Mesodermal cell (in vitro differentiated cells): ENCODE results near the gene TMEM161B.
A peak's percentile ranks its signal among the peaks of the same experiment; 100 is the strongest.
"Not testable (repeated sequence)": the region's sequence is repeated elsewhere in the genome, so short reads cannot be mapped to it uniquely, and the experiment has no call there.

ENCODE experiments used
- H3K27ac ChIP-seq: 2 replicates; pipeline ENCODE4 v1.7.0; 2013; ENCODE audit warnings: mild to moderate bottlenecking, low read depth, low read length, moderate library complexity; ENCODE audit not compliant: severe bottlenecking
- H3K36me3 ChIP-seq: 2 replicates; pipeline ENCODE4 v1.7.1; 2013; ENCODE audit warnings: mild to moderate bottlenecking, low read length, moderate library complexity; ENCODE audit not compliant: control insufficient read depth, insufficient read depth
- H3K4me1 ChIP-seq: one replicate; pipeline ENCODE4 v1.7.1; 2013; ENCODE audit warnings: mild to moderate bottlenecking, low read length; ENCODE audit not compliant: insufficient read depth, control insufficient read depth, poor library complexity, severe bottlenecking
- H3K4me3 ChIP-seq: 2 replicates; pipeline ENCODE4 v1.7.0; 2013; ENCODE audit warnings: low read length, control low read depth, mild to moderate bottlenecking; ENCODE audit not compliant: insufficient read depth, poor library complexity, severe bottlenecking; ENCODE audit errors: extremely low read depth
- H3K9me3 ChIP-seq: 2 replicates; pipeline ENCODE4 v1.7.1; 2013; ENCODE audit warnings: mild to moderate bottlenecking, low read length, moderate library complexity; ENCODE audit not compliant: control insufficient read depth
- WGBS, 2 experiments: methylation state at CpG; one replicate each; pipeline ENCODE4 v1.1.5; 2013; ENCODE audit warnings: missing lambda C conversion rate in 2 of 2; ENCODE audit not compliant: insufficient coverage in 2 of 2; 5-methylcytosine and 5-hydroxymethylcytosine counted together

TMEM161B gene

DNA sequence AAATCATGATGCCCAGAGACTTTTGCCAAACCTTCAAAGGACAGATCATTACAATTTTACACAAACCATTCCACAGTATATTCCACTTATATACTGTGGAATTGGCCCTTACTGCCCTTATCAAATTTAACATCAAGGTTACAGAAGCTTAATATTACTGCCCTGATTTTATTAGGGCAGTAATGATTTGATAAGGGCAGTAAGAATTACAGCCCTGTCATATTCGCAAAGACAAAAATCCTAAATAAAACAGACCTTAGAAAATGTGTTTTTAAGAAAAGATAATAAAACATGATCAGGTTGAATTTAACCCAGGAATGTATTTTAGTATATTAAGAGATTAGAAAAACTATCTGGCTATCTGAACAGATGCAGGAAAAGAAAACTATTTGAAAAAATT lies 7.7 kb upstream of the TMEM161B start:
- WGBS, 2 experiments = no CpG with 5 or more reads among the region's 1 CpG
- H3K27ac ChIP-seq = no peak overlapping the region
- no peak overlapping the region for H3K4me3 ChIP-seq
- peaks cover 19% of the 10 kb centered on the region for H3K36me3 ChIP-seq
- H3K4me1 ChIP-seq = no peaks in the 10 kb centered on the region
- no peaks in the 10 kb centered on the region for H3K9me3 ChIP-seq

DNA sequence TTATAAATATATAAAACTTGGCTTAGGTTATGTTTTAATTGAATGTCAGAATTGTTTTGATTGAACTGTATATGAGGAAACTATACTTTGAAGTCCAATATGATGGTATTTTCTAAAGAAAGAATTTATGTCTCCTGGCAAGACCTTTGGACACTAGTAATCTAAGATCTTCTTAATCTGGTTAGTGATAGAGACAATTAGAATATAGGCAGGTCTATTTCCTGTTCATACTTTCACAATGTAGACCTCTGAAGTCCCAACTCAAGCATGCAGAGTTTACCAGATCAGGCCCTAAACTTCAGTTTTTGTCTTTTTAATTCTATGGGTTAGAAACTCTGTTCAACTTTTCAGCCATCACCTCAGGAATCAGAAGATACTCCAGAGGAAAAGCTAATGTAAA lies 6.9 kb upstream of the TMEM161B start:
- Histone ChIP-seq H3K36me3 (peaks cover 25% of the 10 kb centered on the region), H3K27ac (no peak overlapping the region), H3K9me3 (no peaks in the 10 kb centered on the region), H3K4me3 (no peak overlapping the region), H3K4me1 (no peaks in the 10 kb centered on the region)

DNA sequence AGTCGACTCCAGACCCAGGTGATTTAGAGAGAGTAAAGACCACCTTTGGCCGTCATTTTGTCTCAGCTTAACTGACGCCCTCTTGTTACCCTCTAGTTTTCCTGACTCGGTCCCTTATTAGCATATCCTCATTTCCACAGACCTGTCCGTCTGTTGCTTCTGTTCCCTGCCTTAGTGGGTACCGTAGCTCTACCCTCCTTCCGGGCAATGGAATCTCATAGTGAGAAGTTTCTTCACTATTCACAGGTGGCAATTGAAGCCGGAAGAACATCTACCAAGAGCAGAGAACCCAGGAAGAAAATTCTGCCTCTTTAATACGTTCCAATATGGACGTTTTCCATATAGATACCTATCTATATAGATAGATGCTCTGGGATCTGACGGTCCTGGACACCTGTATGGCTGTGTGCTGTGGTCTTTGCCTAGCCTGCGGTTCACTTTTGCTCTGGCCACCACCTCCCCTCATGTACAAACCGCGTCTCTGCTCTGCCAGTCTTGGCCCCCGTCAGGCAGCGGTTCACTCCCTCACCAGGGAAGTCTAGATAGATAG lies 652 bp upstream of the TMEM161B start:
- Histone ChIP-seq H3K36me3 (peaks cover 27% of the 10 kb centered on the region), H3K4me1 (no peaks in the 10 kb centered on the region), H3K9me3 (peaks cover 7% of the 10 kb centered on the region), H3K27ac (no peak overlapping the region), H3K4me3 (peak overlapping the region; percentile 79)
- WGBS, 2 experiments = 0 to 20% methylated on average over 1 to 6 of the region's 16 CpGs

DNA sequence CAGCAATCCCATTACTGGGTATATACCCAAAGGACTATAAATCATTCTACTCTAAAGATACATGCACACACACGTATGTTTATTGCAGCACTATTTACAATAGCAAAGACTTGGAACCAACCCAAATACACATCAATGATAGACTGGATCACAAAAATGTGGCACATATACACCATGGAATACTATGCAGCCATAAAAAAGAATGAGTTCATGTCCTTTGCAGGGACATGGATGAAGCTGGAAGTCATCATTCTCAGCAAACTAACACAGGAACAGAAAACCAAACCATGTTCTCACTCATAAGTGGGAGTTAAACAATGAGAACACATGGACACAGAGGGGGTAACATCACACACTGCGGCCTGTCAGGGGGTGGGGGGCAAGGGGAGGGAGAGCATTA lies 4.1 kb downstream of the TMEM161B start:
- WGBS, 2 experiments = 88% methylated on average over 1 of the region's 2 CpGs; no CpG with 5 or more reads in 1 of the 2 experiments
- H3K27ac ChIP-seq, H3K36me3 ChIP-seq, H3K4me1 ChIP-seq, H3K4me3 ChIP-seq, H3K9me3 ChIP-seq: not testable (repeated sequence)

DNA sequence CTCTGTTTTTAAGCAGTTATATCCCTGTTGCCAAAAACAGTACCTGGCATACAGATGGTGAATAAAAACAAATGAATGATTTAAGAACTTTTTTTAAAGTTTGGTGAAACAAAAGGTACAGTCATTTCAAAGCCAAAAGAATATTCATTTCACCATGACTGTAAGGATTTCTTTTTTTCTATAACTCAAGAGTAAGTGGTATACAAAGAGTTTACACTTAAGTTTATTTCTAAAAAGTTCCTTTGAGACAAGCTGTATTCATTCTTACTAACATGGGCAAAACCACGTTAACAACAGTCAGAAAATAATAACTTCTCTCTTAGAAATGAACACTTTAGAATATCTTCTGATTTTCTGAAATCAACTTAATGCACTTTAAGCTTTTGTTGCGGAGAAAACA lies 5.3 kb downstream of the TMEM161B start:
- Histone ChIP-seq H3K4me1 (no peaks in the 10 kb centered on the region), H3K4me3 (no peak overlapping the region), H3K9me3 (peaks cover 7% of the 10 kb centered on the region), H3K36me3 (no peaks in the 10 kb centered on the region), H3K27ac (no peak overlapping the region)
- WGBS, 2 experiments = 100% methylated on average over 1 to 2 of the region's 2 CpGs

DNA sequence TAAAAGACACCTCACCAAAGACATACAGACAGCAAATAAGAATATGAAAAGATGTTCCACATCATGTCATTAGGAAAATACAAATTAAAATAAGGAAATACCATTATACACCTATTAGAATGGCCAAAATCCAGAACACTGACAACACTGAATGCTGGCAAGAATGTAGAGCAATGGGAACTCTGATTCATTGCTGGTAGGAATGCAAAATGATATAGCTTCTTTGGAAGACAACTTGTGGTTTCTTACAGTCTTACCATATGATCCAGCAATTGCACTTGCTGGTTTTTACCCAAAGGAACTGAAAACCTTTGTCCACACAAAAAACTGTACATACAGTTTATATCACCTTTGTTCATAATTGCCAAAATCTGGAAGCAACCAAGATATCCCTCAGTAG lies 6.5 kb downstream of the TMEM161B start:
- Histone ChIP-seq H3K4me1 (no peaks in the 10 kb centered on the region), H3K36me3 (no peaks in the 10 kb centered on the region), H3K4me3 (no peak overlapping the region), H3K27ac (no peak overlapping the region), H3K9me3 (peaks cover 7% of the 10 kb centered on the region)

DNA sequence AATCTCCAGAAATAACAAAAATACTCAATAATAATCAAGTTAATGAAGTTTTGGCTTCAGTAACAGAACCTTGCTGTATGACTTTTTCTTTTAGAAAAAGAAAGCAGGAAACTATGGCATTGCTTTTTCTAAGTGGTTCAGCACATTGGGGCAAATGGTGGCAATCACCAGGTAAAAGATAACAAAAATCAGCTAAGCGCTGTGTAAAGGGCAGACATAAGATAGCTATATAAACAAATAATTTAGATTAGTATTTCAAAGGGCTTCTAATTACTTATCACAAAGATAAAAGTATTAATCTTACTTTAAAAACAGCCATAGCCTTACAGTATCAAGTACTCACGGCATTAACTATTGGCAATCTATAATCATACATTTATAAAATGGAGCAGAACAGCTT lies 10.0 kb downstream of the TMEM161B start:
- WGBS, 2 experiments = 100% methylated on average over 1 of the region's 2 CpGs; no CpG with 5 or more reads in 1 of the 2 experiments
- Histone ChIP-seq H3K36me3 (no peaks in the 10 kb centered on the region), H3K4me3 (no peak overlapping the region), H3K27ac (no peak overlapping the region), H3K9me3 (no peaks in the 10 kb centered on the region), H3K4me1 (no peaks in the 10 kb centered on the region)

DNA sequence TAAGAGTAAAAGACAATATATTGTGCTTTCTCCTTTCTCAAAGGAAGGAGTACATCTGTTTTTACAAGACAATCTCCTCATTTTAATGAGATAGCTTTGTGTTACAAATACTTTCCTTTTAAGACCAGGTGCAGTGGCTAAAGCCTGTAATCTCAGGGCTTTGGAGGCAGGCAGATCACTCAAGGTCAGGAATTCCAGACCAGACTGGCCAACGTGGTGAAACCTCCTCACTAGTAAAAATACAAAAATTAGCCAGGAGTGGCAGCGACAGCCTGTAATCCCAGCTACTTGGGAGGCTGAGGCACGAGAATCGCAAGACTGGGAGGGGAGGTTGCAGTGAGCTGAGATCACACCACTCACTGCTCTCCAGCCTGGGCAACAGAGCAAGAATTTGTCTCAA lies 11.8 kb downstream of the TMEM161B start:
- H3K36me3 ChIP-seq = no peaks in the 10 kb centered on the region
- 100% methylated on average over 2 of the region's 4 CpGs; no CpG with 5 or more reads in 1 of the 2 experiments for WGBS, 2 experiments
- no peak overlapping the region for H3K4me3 ChIP-seq
- no peaks in the 10 kb centered on the region for H3K9me3 ChIP-seq
- no peak overlapping the region for H3K27ac ChIP-seq
- no peaks in the 10 kb centered on the region for H3K4me1 ChIP-seq

DNA sequence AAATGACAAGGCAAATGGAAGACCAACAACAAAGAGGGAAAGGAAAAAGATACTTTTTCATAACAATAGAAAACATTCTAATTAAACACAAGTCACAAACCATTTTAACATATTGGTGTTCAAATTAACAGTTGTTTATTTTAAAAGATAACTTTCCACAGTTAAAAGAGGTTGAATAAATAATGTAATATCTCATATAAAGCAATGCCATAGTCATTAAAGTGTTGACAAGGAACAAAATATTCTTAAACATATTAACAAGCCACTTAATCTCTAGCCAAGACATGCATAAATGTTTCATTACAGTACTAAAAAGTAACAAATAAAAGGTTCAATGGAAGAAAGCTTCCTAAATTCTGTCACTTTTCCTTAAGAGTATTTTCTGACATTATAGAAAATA lies 12.6 kb downstream of the TMEM161B start:
- Histone ChIP-seq H3K36me3 (no peaks in the 10 kb centered on the region), H3K4me1 (no peaks in the 10 kb centered on the region), H3K9me3 (no peaks in the 10 kb centered on the region), H3K27ac (no peak overlapping the region), H3K4me3 (no peak overlapping the region)

DNA sequence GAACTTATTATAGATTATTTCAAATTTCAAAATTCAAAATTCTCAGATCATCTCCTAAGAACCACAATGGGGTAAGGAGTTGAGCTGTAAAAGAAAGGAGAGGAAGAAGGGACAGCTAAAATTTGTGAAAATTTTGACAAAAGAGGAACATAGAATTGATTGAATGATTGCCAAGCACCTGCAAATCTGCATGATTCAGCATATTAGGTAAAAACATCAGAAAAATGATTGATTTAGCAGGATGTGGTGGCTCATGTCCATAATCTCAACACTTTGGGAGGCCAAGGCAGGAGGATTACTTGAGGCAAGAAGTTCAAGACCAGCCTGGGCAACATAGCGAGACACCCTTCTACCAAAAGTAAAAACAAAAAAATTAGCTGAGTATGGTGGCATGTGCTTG lies 14.3 kb downstream of the TMEM161B start:
- no peaks in the 10 kb centered on the region for H3K36me3 ChIP-seq
- no peak overlapping the region for H3K4me3 ChIP-seq
- H3K9me3 ChIP-seq = no peaks in the 10 kb centered on the region
- H3K27ac ChIP-seq = no peak overlapping the region
- WGBS, 2 experiments = no CpG with 5 or more reads among the region's 1 CpG
- H3K4me1 ChIP-seq = no peaks in the 10 kb centered on the region

DNA sequence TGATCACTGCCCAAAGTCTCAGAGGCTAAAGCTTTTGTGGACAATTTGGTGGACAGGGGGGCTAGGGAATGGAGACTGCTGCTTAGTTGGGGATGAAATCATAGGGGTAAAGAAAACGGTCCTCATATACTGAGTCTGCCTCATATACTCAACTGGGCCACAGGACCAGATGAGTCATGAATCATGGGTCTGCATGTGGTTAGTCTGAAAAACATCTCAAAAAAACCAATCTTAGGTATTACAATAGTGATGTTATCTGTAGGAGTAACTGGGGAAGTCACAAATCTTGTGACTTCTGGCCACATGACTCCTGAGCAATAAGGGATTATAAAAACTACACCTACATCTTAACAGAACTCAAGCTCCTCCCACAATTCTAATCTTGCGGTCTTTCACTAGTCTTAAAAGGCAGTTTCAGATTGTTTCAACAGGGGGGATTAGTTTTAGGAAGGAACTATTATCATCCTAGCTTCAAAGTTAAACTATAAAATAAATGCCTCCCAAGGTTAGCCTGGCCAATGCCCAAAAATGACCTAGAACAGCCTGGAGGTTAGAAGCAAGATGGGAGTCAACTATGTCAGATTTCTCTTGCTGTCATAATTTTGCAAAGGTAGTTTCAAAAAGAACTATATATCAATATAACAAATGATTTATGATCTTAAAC lies 17.5 kb downstream of the TMEM161B start:
- H3K9me3 ChIP-seq = no peaks in the 10 kb centered on the region
- no peaks in the 10 kb centered on the region for H3K4me1 ChIP-seq
- H3K4me3 ChIP-seq = no peak overlapping the region
- no peak overlapping the region for H3K27ac ChIP-seq
- WGBS, 2 experiments = no CpG with 5 or more reads among the region's 2 CpGs
- no peaks in the 10 kb centered on the region for H3K36me3 ChIP-seq
